ENCODE data around the gene MRGPRG. TPM values are rescaled to one million over a fixed set of nuclear protein-coding genes. Genes with fewer than 3 reads are reported as not detected.
A peak's percentile ranks its signal among the peaks of the same experiment; 100 is the strongest.

Gene MRGPRG
- total RNA-seq, 2 donors from 2014 or later: not detected

DNA sequence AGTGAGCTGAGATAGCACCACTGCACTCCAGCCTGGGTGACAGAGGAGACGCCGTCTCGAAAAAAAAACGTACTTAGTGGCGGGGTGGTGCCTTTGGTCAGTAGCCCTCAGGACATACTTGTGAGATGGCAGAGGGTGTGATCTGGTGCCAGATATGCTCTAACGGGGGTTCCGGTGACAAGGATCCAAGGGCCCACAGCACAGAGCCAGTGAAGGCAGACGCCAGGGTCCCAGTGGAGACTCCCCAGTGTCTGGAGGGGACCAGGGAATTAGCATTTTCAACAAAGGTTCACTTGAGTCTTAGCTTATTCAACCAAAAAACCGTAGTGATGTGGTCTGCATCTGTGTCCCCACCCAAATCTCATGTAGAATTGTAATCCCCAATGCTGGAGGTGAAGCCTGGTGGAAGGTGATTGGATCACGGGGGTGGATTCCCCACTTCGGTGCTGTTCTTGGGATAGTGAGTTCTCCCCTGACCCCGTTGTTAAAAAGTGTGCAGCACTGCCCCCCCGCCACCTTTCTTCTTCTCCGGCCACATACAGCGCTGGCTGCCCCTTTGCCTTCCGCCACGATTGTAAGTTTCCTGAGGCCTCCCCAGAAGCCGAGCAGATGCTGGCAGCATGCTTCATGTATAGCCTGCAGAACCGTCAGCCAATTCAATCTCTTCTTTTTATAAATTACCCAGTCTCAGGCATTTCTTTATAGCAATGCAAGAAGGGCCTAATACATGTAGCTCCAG is 26.9 kb downstream of the MRGPRG start:
- TF ChIP-seq, protein P1, sequence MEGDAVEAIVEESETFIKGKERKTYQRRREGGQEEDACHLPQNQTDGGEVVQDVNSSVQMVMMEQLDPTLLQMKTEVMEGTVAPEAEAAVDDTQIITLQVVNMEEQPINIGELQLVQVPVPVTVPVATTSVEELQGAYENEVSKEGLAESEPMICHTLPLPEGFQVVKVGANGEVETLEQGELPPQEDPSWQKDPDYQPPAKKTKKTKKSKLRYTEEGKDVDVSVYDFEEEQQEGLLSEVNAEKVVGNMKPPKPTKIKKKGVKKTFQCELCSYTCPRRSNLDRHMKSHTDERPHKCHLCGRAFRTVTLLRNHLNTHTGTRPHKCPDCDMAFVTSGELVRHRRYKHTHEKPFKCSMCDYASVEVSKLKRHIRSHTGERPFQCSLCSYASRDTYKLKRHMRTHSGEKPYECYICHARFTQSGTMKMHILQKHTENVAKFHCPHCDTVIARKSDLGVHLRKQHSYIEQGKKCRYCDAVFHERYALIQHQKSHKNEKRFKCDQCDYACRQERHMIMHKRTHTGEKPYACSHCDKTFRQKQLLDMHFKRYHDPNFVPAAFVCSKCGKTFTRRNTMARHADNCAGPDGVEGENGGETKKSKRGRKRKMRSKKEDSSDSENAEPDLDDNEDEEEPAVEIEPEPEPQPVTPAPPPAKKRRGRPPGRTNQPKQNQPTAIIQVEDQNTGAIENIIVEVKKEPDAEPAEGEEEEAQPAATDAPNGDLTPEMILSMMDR (conservative IDR thresholded peaks at IDR 0.05): no peak

GRCh38 chr11:3190600-3190999 is 28.0 kb downstream of the MRGPRG start:
- TF ChIP-seq, protein P1 (conservative IDR thresholded peaks at IDR 0.05): no peak
- H3K27me3 Mint-ChIP-seq (ENCODE audit: insufficient read depth): peaks cover 60% of the 10 kb centered on the region
- peaks cover 4% of the 10 kb centered on the region for H3K27me3 ChIP-seq (ENCODE audit: control insufficient read depth, insufficient read depth, low read length, poor library complexity, severe bottlenecking)
- 88 to 94% methylated on average over 2 to 6 of the region's 6 CpGs for WGBS, 2 experiments (ENCODE audit: insufficient coverage in 1 of 2, insufficient read length in 1 of 2)
- H3K9me3 Mint-ChIP-seq: peaks cover 4% of the 10 kb centered on the region
- no peak overlapping the region for H3K4me3 ChIP-seq (ENCODE audit: low read length)
- H3K4me1 ChIP-seq (ENCODE audit: control insufficient read depth, insufficient read depth, low read length): no peaks in the 10 kb centered on the region
- no peaks in the 10 kb centered on the region for H3K36me3 ChIP-seq (ENCODE audit: control insufficient read depth, insufficient read depth, low read length)
- H3K4me1 Mint-ChIP-seq: peaks cover 4% of the 10 kb centered on the region
- H3K36me3 Mint-ChIP-seq (ENCODE audit: low read depth): no peaks in the 10 kb centered on the region
- H3K9me3 ChIP-seq (ENCODE audit: control insufficient read depth, low read length): no peaks in the 10 kb centered on the region
- DNase-seq: peak; percentile 45
- no peak overlapping the region for H3K27ac ChIP-seq (ENCODE audit: low read depth, low read length)
- H3K27ac Mint-ChIP-seq: no peak overlapping the region
- H3K4me3 Mint-ChIP-seq: no peak overlapping the region
- no peak overlapping the region for H3K9ac ChIP-seq (ENCODE audit: extremely low read depth, low read length, poor library complexity, severe bottlenecking)

More for the DNA sequence above, 26.9 kb downstream of the MRGPRG start:
- no peak overlapping the region for H3K4me3 ChIP-seq (ENCODE audit: low read length)
- H3K27me3 ChIP-seq (ENCODE audit: control insufficient read depth, insufficient read depth, low read length, poor library complexity, severe bottlenecking): peaks cover 4% of the 10 kb centered on the region
- no peaks in the 10 kb centered on the region for H3K9me3 ChIP-seq (ENCODE audit: control insufficient read depth, low read length)
- Mint-ChIP-seq H3K36me3 (ENCODE audit: low read depth) (no peaks in the 10 kb centered on the region), H3K4me1 (peaks cover 4% of the 10 kb centered on the region), H3K4me3 (no peak overlapping the region), H3K27me3 (ENCODE audit: insufficient read depth) (peaks cover 58% of the 10 kb centered on the region), H3K27ac (no peak overlapping the region), H3K9me3 (peaks cover 4% of the 10 kb centered on the region)
- H3K4me1 ChIP-seq (ENCODE audit: control insufficient read depth, insufficient read depth, low read length): no peaks in the 10 kb centered on the region
- no peaks in the 10 kb centered on the region for H3K36me3 ChIP-seq (ENCODE audit: control insufficient read depth, insufficient read depth, low read length)
- no peak overlapping the region for H3K27ac ChIP-seq (ENCODE audit: low read depth, low read length)
- no peak overlapping the region for H3K9ac ChIP-seq (ENCODE audit: extremely low read depth, low read length, poor library complexity, severe bottlenecking)
- WGBS, 2 experiments (ENCODE audit: insufficient coverage in 1 of 2, insufficient read length in 1 of 2): 91 to 95% methylated on average over 15 to 19 of the region's 19 CpGs
- DNase-seq: no peak

DNA sequence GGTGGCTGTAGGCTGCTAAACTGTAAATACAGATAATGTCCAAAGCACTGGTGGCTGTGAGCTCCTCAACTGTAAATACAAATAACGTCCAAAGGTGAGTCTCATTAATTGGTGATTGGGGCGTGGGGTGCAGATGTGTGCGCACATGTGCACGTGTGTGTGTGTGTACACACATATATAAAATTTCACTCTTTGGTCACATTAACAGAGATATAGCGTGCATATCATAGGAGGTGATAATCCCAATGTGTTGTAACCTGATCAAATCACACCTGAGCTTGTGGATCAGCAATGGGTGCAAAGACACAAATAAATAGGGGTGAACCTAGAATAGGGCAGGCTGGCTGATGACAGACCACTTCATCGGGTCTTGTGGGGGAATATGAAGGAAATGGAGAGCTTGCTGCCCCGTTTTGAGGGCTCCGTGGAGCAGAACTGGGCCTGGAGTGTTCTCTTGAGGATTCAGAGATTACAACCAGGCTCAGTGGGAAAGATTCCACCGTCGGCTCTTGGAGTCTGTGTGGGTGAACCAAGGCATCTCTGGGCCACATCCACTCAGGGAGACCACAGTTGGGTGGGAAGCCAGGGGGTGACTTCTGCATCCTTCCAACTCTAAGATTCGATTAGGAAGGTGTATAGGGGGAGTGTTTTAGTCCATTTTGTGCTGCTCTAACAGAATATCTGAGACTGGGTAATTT is 28.6 kb downstream of the MRGPRG start:
- no peak overlapping the region for H3K4me3 Mint-ChIP-seq
- DNase-seq: no peak
- H3K9me3 Mint-ChIP-seq: peaks cover 4% of the 10 kb centered on the region
- H3K36me3 Mint-ChIP-seq (ENCODE audit: low read depth): no peaks in the 10 kb centered on the region
- no peaks in the 10 kb centered on the region for H3K9me3 ChIP-seq (ENCODE audit: control insufficient read depth, low read length)
- H3K27ac ChIP-seq (ENCODE audit: low read depth, low read length): no peak overlapping the region
- no peak overlapping the region for H3K27ac Mint-ChIP-seq
- 88 to 89% methylated on average over 5 to 9 of the region's 11 CpGs for WGBS, 2 experiments (ENCODE audit: insufficient coverage in 1 of 2, insufficient read length in 1 of 2)
- no peak overlapping the region for H3K4me3 ChIP-seq (ENCODE audit: low read length)
- no peaks in the 10 kb centered on the region for H3K4me1 ChIP-seq (ENCODE audit: control insufficient read depth, insufficient read depth, low read length)
- peaks cover 4% of the 10 kb centered on the region for H3K4me1 Mint-ChIP-seq
- H3K9ac ChIP-seq (ENCODE audit: extremely low read depth, low read length, poor library complexity, severe bottlenecking): no peak overlapping the region
- peaks cover 4% of the 10 kb centered on the region for H3K27me3 ChIP-seq (ENCODE audit: control insufficient read depth, insufficient read depth, low read length, poor library complexity, severe bottlenecking)
- peaks cover 60% of the 10 kb centered on the region for H3K27me3 Mint-ChIP-seq (ENCODE audit: insufficient read depth)
- TF ChIP-seq, protein P1 (conservative IDR thresholded peaks at IDR 0.05): no peak
- H3K36me3 ChIP-seq (ENCODE audit: control insufficient read depth, insufficient read depth, low read length): no peaks in the 10 kb centered on the region

Data from endodermal cell (in vitro differentiated cells).